ENCODE data around the gene LIMCH1.

LIMCH1 gene

GRCh38 chr4:41712425-41712824 lies 174.5 kb downstream of the LIMCH1 start:
- no peak overlapping the region for H3K27ac ChIP-seq
- H2AFZ ChIP-seq (ENCODE audit: low read depth), result no peak overlapping the region

GRCh38 chr4:41713768-41714167 lies 175.8 kb downstream of the LIMCH1 start:
- no peaks in the 10 kb centered on the region for H3K4me1 ChIP-seq (ENCODE audit: low read depth, poor library complexity, severe bottlenecking)
- H3K4me2 ChIP-seq, result no peak overlapping the region
- no peak overlapping the region for H2AFZ ChIP-seq (ENCODE audit: low read depth)
- H3K9ac ChIP-seq, result no peak overlapping the region
- no peaks in the 10 kb centered on the region for H3K27me3 ChIP-seq (ENCODE audit: insufficient read depth, low read depth)
- no peak for TF ChIP-seq CTCF (conservative IDR thresholded peaks at IDR 0.05; ENCODE audit: low read depth, low read length)
- no peak overlapping the region for H3K27ac ChIP-seq
- H3K4me3 ChIP-seq (IDR thresholded peaks at IDR 0.05; ENCODE audit: insufficient read depth, low read depth, low read length), result no peak overlapping the region
- H3K36me3 ChIP-seq (ENCODE audit: insufficient read depth), result no peaks in the 10 kb centered on the region
- no peaks in the 10 kb centered on the region for H4K20me1 ChIP-seq (ENCODE audit: insufficient read depth)
- H3K79me2 ChIP-seq (ENCODE audit: insufficient read depth, low read depth), result no peaks in the 10 kb centered on the region

More at GRCh38 chr4:41712425-41712824, 174.5 kb downstream of the LIMCH1 start:
- Histone ChIP-seq H3K36me3 (ENCODE audit: insufficient read depth) (no peaks in the 10 kb centered on the region), H3K27me3 (ENCODE audit: insufficient read depth, low read depth) (no peaks in the 10 kb centered on the region), H3K79me2 (ENCODE audit: insufficient read depth, low read depth) (no peaks in the 10 kb centered on the region), H4K20me1 (ENCODE audit: insufficient read depth) (no peaks in the 10 kb centered on the region), H3K4me1 (ENCODE audit: low read depth, poor library complexity, severe bottlenecking) (no peaks in the 10 kb centered on the region), H3K4me2 (no peak overlapping the region), H3K4me3 (IDR thresholded peaks at IDR 0.05; ENCODE audit: insufficient read depth, low read depth, low read length) (no peak overlapping the region), H3K9ac (no peak overlapping the region)
- no peak for TF ChIP-seq CTCF (conservative IDR thresholded peaks at IDR 0.05; ENCODE audit: low read depth, low read length)

GRCh38 chr4:41714364-41715000 lies 176.5 kb downstream of the LIMCH1 start:
- Histone ChIP-seq H4K20me1 (ENCODE audit: insufficient read depth) (no peaks in the 10 kb centered on the region), H3K9ac (no peak overlapping the region), H3K27me3 (ENCODE audit: insufficient read depth, low read depth) (no peaks in the 10 kb centered on the region), H3K27ac (no peak overlapping the region), H3K4me2 (no peak overlapping the region), H3K4me1 (ENCODE audit: low read depth, poor library complexity, severe bottlenecking) (no peaks in the 10 kb centered on the region), H3K79me2 (ENCODE audit: insufficient read depth, low read depth) (no peaks in the 10 kb centered on the region), H2AFZ (ENCODE audit: low read depth) (no peak overlapping the region), H3K36me3 (ENCODE audit: insufficient read depth) (no peaks in the 10 kb centered on the region), H3K4me3 (IDR thresholded peaks at IDR 0.05; ENCODE audit: insufficient read depth, low read depth, low read length) (no peak overlapping the region)
- no peak for TF ChIP-seq CTCF (conservative IDR thresholded peaks at IDR 0.05; ENCODE audit: low read depth, low read length)

GRCh38 chr4:41715155-41715554 lies 177.2 kb downstream of the LIMCH1 start:
- Histone ChIP-seq H3K27me3 (ENCODE audit: insufficient read depth, low read depth) (no peaks in the 10 kb centered on the region), H3K4me3 (IDR thresholded peaks at IDR 0.05; ENCODE audit: insufficient read depth, low read depth, low read length) (no peak overlapping the region), H3K36me3 (ENCODE audit: insufficient read depth) (no peaks in the 10 kb centered on the region), H3K79me2 (ENCODE audit: insufficient read depth, low read depth) (no peaks in the 10 kb centered on the region), H4K20me1 (ENCODE audit: insufficient read depth) (no peaks in the 10 kb centered on the region), H2AFZ (ENCODE audit: low read depth) (no peak overlapping the region), H3K9ac (no peak overlapping the region), H3K4me1 (ENCODE audit: low read depth, poor library complexity, severe bottlenecking) (no peaks in the 10 kb centered on the region), H3K4me2 (no peak overlapping the region), H3K27ac (no peak overlapping the region)
- no peak for TF ChIP-seq CTCF (conservative IDR thresholded peaks at IDR 0.05; ENCODE audit: low read depth, low read length)
